C4-2B (cell line): ENCODE results near the gene AUTS2.

Experiments used
- H3K27ac ChIP-seq: fragments of 450-650 bp; 2 replicates; pipeline ENCODE4 v1.5.1; 2017
- CTCF ChIP-seq: fragments of 450-650 bp; conservative IDR thresholded peaks from 2 replicates; pipeline ENCODE4 v1.5.1; 2017; ENCODE audit warnings: mild to moderate bottlenecking
- ZFX ChIP-seq: fragments of 450-650 bp; IDR thresholded peaks from 2 replicates; pipeline ENCODE4 v1.6.1; 2017

Gene AUTS2

DNA sequence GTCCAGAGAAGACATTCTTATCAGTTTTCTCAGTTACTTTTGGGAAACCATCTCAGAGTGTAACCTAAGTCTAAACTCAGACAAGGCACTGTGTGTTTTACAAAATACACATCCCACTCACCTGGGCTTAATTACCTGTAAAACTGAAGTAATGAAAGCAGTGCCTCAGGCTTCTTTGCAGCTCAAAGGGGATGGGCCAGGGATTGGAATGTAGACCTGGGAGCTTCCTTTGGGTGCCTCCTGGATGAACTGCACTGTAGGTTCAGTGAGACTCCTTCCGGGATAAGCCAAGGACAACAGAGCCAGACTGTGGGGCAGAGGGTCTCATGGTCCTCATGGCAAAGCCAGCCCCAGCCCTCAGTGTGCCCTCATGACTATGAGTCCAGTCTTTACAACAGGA is 861.3 kb downstream of the AUTS2 start:
- no peak for TF ChIP-seq ZFX
- TF ChIP-seq CTCF: no peak
- no peak overlapping the region for H3K27ac ChIP-seq

DNA sequence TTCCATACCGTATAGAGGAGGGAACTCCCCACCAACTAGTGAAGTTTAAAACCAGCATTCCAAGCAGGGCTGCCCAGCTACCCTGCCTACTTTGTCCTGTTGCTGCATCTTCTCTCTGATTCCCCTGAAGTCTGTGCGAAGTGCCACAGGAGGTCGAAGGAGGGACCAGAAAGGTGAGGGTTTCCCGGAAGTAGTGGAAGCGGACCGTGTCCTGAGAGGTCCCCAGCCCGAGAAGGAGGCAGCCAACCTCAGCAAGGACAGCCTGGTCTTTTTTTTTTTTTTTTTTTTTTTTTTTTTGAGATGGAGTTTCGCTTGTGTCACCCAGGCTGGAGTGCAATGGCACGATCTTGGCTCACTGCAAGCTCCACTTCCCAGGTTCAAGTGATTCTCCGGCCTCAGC is 861.8 kb downstream of the AUTS2 start:
- H3K27ac ChIP-seq: no peak overlapping the region
- TF ChIP-seq CTCF (no peak), ZFX (no peak)

- H3K27ac ChIP-seq: no peak overlapping the region
- no peak for TF ChIP-seq ZFX
Observed at GRCh38 chr7:70460562-70460961, 862.3 kb downstream of the AUTS2 start.

- no peak overlapping the region for H3K27ac ChIP-seq
- TF ChIP-seq CTCF (no peak), ZFX (no peak)
Observed at GRCh38 chr7:70463352-70463938, 865.2 kb downstream of the AUTS2 start.

DNA sequence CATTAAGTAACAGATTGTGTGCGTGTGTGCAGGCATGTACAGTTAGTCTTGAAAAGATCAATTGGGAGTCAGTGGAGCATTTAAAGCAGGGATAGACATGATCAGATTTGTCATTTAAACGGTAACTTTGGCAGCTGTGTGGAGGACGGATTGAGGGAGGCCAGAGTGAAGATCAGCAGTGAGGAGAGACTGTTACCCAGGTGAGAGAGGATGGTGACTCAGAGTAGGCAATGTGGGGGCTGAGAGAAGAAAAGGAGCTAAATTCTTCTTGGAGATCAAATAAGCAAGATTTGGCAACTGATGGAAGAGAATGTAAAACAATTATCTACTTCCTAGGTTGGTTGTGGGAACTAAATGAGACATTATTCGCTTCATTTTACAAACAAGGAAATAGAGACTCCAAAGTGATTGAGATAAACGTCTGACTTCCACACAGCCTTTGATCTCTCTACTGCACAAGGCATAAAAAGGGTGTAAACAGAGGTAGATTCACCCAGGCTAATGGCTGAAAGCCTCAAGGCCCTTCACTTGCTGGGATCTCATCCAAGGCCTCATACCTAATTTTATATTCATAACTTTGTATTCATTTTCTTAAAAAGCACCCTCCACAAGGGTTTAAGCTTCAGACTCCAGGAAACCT is 868.6 kb downstream of the AUTS2 start:
- no peak overlapping the region for H3K27ac ChIP-seq
- TF ChIP-seq ZFX (no peak), CTCF (no peak)

- H3K27ac ChIP-seq: no peak overlapping the region
Observed at GRCh38 chr7:70470746-70471145, 872.5 kb downstream of the AUTS2 start.

DNA sequence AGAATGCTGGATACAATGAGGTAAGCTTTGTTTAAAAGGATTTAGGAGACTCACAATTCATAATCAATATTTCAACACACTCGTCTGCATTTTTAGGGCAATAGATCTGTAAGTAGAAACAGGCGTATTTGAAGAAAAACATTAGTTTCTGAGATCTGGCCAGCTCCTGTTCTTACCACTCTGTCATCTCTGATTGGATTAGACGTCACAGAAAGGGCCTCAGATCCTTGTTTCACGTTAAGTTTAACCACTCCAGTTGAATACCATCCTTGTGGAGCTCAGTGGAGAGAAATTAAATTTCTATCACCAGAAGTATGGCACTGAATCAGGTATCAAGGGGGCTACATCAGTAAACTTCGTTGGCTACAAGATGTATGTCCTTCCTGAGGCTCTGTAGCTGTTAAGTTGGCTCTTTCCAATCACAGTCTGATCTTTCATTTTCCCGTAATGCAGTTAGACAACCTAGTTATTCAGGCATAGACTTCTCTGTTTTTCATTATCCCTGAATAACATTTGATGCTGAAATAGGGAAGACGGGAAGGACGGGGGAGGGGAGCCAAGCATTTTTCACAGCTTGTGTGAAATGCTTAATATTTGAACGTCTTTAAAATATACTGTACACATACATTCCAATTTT is 874.4 kb downstream of the AUTS2 start:
- no peak overlapping the region for H3K27ac ChIP-seq
- TF ChIP-seq ZFX (no peak), CTCF (no peak)

More at GRCh38 chr7:70470746-70471145, 872.5 kb downstream of the AUTS2 start:
- no peak for TF ChIP-seq ZFX
- no peak for TF ChIP-seq CTCF
